T-helper 2 cell (primary cell): ENCODE measurements around the gene INPP5D.

Experiments used
- DNase-seq, 5 experiments: peaks; one replicate each; pipeline versions ENCODE4 v3.0.0 to v3.0.0-alpha.2; 2012 to 2022

Gene INPP5D

DNA sequence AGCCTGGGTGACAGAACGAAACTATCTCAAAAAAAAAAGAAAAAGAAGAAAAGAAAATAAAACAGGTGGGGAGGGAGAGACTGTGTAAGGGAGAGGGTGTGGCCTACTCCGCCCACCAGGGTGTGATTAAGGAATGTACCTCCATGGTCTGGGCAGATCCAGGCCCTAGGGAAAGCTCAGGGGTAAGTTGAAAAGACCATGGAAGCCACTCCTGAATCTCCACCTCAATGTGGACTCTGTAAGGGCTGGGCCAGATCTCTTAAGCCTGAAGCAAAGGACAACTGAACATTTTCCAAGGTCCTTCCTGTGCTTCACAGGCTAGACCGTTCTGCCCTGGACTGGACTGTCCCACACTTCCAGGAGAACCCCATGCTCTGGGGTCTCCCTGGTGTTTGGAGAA, 181.7 kb downstream of the INPP5D start:
- DNase-seq: no peak

DNA sequence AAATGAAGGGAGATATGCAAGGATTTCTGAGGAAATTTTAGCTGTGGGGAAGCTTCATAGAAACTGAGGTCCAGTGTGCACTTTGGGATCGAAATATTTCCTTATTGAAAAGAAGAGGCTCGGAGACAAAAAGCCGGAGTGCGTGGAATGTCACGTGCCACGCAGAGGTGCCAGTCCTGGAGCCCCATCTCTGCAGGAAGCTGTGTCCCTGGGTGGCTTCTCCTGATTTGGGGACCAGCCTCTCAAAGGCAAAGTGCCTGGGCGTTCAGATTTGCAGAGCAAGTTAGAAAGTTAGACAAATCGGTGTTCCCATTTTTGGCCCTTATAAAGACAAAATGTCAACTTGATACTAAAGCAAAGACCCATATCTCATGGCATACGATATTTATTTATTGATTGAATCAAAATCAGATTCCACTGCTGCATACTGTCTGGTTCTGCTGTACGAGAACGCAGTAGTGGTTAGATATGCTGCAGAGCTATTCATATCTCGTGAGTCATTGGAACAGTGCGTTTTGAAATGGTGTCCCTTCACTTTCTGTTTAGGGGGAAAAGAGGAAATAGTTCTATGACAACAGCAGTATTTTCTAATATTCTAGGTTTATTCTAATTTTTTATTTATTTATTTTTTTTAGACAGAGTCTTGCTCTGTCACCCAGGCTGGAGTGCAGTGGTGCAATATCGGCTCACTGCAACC, 182.2 kb downstream of the INPP5D start:
- no peak for DNase-seq

DNA sequence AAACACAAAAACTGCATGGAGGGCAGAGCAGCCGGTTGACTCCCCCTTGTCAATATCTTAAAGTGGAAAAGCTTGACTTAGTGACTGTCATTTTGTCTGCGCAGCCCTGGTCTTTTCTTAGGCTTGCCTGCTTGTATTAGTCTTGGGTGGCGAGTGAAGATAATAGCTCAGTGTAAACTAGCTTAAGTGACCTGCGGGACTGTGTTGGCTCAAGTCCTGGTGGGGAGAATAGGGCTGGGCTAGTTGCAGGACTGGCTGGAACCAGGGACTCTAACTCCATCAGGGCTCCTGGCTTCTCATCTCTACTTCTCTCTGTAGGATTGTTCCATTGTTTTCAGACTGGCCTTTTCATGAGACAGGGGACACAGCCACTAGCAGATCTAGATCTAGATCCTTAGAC, 183.2 kb downstream of the INPP5D start:
- DNase-seq: no peak

DNA sequence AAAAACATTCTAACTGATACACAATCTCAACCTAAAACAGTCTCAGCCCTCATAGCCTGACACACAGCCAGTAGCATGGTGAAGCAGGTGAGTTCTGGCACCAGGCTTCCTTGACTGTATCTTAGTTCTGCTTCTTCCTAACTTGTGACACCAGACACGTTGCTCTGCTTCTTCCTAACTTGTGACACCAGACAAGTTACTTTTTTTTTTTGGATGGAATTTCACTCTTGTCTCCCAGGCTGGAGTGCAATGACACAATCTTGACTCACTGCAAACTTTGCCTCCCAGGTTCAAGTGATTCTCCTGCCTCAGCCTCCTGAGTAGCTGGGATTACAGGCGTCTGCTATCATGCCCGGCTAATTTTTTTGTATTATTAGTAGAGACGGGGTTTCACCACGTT, 184.7 kb downstream of the INPP5D start:
- DNase-seq: no peak

DNA sequence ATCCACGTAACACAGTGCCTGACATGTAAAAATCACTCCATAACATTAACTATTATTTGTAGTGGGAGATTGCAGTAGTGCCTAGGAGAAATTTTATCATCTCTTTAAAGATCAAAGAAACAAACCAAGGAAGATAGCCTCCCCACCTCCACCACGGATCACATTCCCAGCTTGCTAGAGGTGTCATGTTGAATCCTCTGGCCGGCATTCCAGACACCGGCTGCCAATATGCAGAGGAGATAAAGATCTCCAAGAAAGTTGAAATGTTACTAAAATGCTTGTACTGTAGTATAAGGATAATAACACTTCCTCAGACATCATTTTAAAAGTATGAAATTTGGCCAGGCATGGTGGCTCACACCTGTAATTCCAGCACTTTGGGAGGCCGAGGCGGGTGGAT, 185.3 kb downstream of the INPP5D start:
- DNase-seq: no peak

DNA sequence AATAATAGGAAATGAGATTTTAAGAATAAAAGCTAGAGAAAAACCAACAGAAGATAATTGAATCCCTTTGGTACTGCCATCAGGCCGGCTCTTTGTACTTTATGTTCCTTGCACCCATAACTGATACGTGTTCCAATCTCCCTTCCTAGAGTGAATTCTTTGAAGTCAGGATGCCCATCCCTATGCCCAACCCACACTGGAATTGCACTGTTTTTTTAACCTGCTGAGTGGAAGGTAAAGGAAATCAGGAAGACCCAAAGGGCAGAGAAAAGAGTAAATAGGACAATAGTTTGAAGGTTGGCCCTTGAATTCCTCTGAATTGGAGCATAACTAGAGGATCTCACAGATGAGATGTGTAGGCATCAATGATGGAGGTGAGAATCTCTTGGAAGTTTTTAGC, 187.0 kb downstream of the INPP5D start:
- DNase-seq: no peak

DNA sequence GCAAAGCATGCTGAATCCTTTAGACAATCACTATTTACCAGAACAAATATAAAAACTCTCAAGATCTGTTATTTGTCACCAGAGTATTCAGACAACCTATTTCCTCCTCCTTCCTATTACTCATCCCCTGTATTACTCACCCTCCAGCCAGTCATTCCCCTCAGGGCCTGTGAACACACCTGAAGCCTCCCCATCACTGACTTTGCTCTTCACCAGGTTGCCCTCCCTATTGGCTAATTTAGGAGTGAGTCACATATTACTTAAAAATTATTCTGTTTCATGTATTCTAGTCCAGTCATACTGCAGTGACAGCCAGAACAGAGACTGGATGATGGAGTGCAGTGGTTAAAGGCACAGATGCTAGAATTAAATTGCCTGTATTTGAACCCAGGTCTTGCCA, 187.6 kb downstream of the INPP5D start:
- peak in 4 of 5 experiments; percentile 25 to 53 (median 34) for DNase-seq

DNA sequence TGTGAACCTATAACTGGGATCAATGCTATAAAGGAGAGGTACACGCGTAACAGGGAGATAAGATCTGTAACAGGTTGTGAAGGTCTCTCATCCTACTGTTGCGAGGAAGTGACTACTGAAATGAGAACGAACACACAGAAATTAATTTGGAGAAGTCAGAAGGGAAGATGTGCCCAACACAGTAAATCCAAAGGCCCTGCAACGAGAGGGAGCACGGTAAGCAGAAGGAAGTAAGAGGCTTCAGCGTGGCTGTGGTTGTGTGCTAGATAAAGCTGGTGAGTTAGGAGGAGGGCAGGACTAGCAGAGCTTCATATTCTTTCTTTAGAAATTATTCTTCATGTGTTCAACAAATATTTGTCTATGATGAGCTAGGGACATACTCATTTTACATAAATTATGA, 188.9 kb downstream of the INPP5D start:
- peak in 1 of 5 experiments; percentile 47 for DNase-seq

DNA sequence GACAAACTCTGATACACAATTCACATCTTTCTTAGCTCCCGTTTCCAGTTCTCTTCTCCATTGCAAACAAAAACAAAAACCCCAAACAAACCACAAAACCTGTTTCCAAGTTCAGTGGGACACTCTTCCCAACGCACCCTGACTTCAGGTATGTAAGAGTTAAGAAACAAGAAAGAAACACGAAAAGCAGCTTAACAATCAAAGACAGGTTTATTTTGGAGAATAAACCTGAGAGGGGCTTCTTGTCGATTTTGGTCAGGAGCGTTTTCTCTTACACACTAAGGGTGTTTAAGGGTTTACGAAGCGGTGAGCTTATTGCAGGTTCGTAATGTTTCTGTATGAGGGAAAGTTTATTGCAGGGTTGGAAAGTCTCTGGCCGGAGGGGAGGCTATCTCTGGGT, 190.4 kb downstream of the INPP5D start:
- DNase-seq: no peak

DNA sequence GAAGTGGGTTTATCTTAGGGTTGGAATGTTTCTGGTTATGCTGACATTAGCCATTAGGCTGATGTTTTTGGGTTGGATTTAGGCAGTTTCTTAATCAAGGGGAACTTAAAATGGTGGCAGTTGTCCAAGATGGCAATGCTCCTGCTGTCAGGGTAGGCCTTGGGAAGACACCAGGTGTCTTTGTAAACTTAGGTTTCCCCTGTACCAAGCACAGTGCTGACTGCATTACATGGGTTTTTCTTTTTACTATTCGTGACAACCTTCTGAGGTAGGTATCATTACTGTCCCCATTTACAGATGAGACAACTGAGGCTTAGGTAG, 190.8 kb downstream of the INPP5D start:
- no peak for DNase-seq

DNA sequence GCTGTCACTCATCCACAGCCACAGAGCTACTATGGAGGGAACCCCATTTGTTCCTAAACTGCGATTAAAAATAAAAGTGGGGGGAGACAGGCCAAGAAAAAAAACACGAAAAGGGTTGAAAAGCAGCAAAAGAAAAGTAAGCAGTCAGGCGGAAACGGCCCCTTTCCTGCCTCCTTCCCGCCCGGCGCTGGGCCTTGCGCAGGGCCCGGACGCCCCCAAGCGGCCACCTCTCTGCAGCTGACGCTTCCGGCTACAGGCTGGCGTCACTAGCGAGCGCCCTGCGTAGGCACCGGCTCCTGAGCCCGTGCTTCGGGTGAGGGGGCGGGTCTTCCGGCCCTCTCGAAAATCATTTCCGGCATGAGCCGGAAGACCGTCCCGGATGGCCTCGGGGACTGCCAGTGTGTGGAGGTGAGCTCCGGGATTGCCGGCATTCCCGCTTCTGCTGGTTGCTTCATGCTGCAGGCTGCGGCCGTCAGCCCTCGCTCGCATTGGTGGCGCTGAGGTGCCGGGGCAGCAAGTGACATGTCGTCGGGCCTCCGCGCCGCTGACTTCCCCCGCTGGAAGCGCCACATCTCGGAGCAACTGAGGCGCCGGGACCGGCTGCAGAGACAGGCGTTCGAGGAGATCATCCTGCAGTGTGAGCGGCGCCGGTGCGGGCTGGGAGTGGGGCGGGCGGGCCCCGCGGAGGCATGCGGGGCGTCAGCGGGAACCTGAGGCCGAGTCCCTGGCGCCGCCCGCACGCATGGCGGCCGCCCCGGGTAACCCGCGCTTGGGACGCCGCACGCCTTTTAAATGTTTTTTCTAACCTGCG, 191.4 kb downstream of the INPP5D start, which contains the start of gene ATG16L1:
Gene ATG16L1 (plus strand): TSS at position 368 of the 811 bp plus-strand sequence. CDS start 155 bp downstream, at position 523.
- DNase-seq: peak; percentile 89 to 98 (median 92)

DNA sequence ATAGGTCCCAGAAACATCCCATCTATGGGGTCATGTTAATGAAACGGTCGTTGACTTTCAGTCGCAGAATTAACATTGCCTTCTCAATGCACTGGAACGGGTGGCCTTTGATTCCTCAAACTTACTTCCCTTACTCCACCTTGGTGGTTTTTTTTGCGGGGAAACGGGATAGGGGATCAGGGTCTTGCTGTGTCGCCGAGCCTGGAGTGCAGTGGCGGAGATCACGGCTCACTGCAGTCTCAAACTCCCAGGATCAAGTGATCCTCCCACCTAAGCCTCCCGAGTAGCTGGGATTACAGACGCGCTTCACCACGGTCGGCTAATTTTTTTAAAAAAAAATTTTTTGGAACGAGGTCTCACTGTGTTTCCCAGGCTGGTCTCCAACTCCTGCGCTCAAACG, 192.1 kb downstream of the INPP5D start:
- no peak for DNase-seq

DNA sequence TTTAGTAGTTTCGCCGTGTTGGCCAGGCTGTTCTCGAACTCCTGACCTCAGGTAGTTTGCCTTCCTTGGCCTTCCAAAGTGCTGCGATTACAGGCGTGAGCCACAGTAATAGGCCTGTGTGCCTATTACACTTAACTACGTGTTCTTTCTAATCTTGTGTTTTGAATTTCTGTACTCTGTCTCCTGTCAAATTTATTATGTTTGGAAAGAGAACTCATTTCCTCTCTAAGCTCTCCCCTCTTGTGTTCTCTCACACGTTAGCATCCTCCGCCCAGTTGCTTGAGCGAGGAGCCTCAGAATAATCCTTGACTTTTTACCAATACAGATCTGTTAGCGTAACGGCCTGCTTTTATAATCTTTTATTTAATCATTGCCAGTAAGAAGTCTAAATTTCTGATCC, 195.0 kb downstream of the INPP5D start:
- DNase-seq: no peak

DNA sequence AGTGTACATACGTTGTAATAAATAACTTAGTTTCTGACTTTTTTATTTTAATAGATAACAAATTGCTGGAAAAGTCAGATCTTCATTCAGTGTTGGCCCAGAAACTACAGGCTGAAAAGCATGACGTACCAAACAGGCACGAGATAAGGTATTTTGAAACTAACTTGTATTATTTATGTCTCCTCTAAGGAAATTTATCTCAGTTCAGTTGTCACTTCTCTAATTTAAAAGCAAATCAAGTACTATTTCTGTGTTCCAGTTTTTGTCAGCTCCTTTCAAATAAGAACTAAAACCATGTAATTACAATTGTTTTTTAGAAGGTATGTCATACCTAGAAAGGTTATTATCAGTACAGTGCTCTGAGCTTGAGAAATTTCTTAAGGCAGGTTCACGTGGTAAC, 195.9 kb downstream of the INPP5D start:
- DNase-seq: no peak
